NCI-H446 treated with DMSO at 0.1 percent for 48 hours (cell line): ENCODE data around the gene FLNB.
"Not testable (repeated sequence)": the region's sequence is repeated elsewhere in the genome, so short reads cannot be mapped to it uniquely, and the experiment has no call there.

Source experiments
- DNase-seq: peaks from one replicate; lab custom pipeline; 2025; lab: John Stamatoyannopoulos, UW

FLNB gene

DNA sequence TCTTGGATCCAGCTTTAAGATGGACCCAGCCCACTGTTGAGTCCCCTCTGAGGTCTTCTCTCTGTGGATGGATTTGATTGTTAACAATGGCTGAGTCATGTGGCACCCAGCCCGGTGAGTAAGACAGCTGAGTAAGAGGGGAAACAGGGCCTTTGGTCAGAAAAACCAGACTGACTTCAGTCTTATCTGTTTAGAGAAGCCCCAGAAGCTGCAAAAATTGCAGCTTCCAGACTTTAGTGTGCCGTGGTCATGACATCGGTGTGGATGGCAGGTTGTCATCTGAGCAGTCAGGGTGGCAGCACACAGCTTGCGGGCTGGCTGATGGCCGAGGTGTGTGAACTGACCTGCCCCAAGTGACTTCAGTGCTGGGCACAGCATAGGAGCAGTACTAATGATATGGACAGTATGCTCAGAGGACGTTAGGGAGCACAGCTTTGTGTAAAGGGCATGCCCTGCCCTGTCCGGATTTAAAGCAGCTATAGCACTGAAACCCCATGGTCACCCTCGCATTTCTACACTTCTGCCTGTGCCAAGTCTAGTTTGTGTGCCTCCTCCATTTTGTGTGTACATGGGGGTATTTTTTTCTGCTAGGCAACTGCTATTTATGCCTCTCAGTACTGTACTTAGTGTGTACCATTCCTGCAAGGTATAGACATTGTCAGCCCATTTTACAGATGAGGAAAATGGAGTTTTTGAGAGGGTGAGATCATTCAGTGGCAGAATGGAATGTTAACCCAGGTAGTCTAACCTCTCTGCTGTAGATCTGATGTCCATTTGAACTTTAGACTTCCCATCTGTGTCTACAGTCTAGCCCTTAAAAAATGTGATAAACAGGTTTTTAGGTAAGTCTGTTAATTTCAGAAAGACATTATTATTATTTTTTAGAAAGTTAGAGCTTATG is 44.4 kb downstream of the FLNB start:
- no peak for DNase-seq

DNA sequence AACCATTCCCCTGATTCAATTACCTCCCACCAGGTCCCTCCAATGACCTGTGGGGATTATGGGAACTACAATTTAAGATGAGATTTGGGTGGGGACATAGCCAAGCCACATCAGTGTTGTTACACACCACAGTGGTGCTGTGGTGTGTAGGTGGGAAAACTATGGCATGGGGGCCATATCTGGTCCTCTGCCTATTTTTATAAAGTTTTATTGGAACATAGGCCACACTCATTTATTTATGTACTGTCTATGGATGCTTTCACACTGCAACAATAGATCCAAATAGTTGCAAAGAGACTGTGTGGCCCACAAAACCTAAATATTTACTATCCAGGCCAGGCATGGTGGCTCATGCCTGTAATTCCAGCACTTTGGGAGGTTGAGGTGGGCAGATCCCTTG is 46.4 kb downstream of the FLNB start:
- no peak for DNase-seq

DNA sequence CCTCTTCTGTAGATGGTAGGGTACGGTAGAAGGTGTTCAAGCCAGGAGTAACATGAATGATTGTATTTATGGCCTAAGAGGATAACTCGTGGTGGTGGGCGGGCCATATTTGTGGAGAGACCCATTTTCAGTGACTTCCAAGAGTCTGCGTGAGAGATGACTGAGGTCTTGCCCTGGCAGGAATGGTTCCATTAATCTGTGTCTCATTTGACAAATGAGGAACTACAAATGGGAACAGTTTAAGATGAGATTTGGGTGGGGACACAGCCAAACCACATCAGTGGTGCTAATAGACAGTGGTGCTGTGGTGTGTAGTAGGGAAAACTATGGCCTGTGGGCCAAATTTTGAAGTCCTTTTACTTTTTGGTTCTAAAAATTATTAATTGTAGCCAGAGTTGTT is 47.1 kb downstream of the FLNB start:
- DNase-seq: no peak

DNA sequence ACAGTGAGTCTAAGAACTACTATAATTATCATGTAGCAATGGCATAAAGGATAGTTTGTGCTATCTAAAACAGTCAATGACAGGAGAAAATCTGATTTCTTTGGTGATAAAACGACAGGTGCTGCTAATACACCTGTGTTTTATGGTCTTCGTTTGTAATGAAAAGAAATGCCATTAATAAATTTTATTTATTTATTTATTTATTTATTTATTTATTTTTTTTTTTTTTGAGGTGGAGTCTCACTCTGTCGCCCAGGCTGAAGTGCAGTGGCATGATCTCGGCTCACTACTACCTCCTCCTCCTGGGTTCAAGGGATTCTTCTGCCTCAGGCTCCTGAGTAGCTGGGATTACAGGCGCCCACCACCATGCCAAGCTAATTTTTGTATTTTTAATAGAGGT is 47.7 kb downstream of the FLNB start:
- not testable (repeated sequence) for DNase-seq

DNA sequence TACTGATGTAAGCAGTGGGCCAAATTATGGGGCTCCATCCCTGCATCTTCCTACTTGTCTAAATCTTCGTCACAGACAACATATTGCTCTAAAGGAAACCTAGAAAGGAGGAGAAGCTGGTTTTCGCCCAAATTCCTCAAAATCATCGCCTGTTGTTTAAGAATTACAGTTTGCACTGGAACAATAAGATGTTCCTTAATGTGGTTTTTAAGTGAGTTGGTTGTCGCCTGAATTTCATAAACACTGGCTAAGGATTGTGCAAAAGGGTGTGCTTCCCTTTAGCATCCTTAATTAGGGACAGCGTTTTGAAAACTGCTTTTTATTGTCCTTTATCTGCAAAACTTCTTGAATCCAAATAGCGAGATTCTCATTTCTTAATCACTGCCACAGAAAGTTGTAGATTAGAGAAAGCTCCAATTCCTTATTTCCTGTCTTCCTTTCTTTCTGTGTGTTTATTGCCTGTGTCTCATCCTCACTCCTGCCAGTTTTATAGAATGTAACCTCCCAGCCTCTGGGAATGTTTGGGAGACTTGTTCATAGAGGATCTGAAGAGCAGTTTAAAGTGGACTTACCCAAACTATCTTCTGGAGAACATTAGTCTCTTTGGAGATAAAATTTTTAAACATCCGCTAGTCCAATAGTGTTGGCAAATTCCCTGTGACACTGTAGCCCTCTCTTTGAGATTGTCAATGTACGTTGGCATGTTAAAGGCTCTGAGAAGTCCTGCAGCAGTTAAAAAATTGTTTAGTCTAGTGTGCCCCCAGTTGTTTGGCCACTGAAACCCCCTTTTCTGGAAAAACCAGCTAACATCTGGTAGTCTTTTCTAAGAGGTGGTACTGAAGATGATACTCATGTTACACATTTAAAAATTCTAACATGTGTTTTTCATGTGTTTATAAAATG is 50.4 kb downstream of the FLNB start:
- no peak for DNase-seq

DNA sequence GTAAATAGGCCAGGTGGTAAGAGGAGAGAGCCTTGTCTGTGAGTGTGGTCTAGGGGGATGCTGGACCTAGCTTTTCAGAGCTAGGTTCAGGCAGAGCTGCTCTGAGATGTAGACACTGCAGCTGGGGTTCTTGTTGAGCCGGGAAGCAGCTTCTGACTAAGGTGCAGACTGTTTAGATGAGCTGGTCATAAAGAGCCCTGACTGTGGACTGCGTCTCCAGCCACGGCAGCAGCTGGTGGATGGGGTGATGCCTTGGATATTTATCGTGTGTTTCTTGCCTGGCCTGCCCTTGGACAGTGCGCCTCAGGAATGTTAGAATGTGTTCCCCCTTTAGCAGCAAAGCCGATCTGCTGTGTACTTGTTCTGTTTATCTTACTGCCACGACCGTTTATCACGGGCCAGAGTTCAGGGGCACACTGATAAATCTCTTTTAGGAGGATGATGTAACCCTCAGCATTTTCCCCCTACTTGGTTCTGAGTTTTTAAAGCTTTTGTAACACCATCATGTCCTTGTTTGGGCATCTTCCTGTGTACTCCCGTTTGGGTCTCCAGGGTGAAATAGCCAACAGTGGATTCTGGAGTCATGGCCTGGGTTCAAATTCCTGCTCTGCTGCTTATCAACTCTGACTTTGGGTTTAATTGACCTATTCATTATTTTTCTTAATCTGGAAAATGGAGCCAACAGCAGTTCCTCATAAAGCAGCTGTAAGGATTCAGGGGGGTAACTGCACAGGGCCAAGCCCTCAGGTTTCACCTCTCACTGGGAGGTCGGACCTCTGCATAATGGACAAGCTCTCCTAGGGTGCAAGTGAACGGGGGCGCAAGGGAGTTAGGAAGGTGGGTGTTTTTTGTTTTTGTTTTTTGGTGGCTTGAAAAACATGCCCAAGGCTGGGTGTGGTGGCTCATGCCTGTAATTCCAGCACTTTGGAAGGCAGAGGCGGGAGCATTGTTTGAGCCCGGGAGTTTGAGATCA is 51.4 kb downstream of the FLNB start:
- DNase-seq: no peak

DNA sequence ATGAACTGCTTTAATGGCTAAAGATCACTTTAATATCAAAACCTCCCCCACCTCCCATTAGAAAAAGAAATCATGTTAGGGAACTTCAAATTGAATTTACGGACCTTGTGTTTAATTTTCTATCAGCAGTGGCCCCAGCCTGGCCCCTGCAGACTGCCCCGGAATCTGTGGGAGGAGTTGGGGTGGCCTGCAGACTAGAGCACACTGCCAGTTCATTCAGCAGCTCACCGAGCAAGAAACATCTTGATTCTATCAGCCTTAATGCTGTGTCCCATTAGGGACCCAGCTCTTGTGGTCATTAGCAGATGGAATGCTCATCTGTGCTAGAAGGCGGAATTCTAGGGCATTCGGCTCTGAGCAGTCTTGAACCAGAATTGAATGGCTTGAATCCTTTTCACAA is 54.2 kb downstream of the FLNB start:
- DNase-seq: no peak

DNA sequence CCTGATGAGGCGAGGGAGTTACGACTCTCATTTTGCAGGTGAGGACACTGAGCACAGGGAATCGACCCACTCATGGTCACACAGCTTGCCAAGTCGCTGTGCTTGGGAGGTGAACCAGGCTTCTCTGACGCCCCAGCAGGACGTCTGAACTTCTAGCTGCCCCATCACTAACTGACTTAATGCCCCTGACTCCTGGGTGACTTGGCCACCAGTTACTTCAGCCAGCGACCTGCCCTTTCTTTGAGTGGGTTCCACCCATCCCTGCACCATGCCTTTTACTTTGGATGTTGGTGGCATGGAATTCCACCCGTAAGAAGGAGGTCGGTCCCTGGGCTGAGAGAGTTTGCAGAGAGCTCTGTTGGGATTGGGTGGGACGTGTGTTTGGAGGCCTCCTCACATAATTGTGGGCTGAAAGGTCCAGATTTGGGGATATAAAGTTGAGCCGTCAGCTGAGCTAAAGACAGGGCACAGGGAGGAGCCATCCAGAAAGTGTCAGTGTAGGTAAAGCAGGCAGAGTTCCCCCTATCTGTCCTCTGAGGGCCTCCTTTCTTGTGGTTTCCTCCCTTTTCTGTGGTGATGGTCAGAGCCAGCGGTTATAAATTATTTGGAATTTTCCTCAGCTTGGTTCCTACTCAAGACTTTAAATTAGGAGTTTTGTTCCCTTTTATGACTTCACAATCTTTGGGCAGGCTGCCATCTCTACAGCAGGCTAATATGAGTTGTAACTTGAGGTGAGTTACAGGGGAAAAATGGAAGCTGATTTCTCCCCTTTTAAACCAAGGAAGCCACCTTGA is 55.0 kb downstream of the FLNB start:
- no peak for DNase-seq

DNA sequence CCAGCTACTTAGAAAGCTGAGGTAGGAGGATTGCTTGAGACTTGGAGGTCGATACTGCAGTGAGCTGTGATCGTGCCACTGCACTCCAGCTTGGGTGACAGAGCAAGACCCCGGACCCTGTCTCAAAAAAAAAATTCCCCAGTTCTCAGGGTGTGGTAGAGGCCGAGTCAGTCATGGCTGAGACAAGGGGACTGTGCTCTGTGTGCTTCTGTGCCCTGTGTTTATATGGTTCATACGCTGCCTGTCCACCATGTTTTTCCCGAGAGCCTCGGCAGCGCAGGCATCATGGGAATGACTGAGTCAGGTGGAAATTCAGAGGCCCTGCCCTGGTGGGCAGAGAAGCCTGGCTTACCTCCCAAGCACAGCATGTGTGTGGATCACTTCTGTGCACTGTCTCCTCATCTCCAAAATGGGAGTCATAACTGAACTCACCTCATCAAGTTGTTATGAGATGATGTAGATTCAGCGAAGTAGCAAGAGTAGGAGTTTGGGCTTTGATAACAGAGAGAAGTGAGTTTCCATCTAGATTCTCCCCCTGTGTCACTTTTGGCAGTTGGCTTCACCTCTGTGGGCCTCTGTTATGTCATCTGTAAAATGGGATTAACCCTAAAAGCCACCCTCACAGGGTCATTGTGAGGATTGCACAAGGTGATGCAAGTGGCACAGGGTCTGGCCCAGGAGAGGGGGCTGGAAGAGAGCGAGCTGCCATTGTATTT is 56.9 kb downstream of the FLNB start:
- DNase-seq: no peak

DNA sequence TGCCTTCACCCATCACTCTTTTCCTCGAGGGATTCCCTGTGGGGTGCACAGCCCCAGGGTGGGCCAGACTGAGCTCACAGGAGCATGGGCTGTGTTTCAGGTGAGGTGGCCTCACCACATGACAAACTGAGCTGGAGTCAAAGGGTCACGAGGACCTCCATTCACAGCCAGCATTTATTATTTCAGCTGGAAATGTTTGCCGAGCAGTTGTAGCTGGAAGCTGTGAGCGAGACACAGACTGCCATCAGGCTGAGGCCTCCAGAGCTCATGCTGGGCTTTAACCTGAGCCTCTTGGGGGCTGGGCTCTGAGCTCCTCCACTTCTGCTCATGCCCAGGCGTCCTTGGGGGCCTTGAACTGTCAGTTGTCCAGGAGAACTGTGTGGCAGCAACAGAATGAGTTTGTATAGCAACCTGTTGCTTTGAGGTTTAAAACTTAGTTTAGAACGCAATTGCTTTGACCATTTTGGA is 57.5 kb downstream of the FLNB start:
- no peak for DNase-seq

DNA sequence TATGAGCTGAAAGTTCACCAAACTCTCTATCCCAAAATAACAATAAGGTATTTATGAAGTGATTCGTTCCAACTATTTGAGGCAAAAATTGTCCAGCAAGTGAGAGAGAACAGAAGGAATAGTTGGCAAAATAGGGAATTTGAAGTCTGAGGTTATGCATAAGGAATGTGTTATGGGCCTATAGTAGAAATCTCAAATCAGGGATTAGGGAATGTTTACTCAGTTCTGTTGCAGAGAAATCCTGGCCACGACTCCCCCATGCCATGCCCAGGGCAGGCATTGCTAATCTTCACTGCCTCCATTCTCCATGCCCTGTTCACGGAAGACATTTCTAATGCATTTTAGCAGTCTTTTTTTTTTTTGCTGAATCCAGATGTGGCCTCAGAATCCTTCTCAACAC is 58.6 kb downstream of the FLNB start:
- DNase-seq: no peak

DNA sequence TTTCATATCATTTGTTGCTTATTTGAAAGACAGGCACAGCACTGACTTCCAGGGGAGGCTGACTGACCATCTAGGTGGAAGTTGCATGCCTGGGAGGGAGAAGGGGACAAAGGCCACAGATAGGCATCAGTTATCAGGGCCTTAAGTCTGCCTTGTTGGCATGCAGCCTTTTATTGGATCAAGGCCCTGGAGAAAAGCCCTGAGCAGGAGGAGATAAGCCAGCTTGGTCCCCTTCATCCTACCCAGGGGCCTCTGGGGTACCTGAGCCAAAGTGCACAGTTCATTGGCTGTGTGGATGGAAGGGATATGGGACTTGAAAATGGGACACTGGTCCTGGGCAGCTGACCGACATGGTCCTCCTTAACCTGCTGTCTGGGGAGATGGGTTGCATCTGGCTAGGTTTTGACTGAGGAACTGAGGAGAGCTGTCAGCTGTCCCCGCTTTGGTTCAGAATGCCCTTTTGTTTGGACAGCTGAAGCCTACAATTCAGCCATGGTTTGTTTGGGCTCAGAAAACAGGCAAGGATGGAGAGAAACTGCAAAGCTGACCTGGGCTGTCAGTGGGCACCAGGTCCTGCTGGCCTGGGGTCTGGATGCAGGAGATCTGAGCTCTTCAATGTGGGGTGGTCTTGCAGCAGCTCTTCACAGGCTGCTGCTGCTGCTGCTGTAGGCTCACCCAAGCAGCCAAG is 60.0 kb downstream of the FLNB start:
- no peak for DNase-seq

DNA sequence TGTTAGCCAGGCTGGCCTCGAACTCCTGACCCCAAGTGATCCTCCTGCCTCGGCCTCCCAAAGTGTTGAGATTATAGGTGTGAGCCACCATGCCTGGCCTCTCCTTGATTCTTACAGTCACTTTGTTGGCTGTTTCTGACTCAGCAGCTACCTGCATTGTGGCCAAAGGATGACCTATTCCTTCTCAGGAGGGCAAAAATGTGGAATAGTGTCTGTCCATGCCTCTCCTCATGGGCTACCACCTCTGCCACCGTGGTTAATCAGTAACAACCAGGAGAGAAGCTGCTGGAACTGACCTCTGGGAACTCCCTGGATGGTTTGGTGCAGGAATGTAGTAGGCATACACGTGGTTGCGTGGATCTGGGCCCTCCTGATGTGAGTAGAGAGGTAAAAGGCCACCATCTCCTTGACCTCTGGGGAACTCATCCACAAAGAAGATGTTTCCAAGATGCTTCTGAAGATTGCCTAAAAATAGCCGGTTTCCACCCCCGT is 63.3 kb downstream of the FLNB start:
- no peak for DNase-seq

DNA sequence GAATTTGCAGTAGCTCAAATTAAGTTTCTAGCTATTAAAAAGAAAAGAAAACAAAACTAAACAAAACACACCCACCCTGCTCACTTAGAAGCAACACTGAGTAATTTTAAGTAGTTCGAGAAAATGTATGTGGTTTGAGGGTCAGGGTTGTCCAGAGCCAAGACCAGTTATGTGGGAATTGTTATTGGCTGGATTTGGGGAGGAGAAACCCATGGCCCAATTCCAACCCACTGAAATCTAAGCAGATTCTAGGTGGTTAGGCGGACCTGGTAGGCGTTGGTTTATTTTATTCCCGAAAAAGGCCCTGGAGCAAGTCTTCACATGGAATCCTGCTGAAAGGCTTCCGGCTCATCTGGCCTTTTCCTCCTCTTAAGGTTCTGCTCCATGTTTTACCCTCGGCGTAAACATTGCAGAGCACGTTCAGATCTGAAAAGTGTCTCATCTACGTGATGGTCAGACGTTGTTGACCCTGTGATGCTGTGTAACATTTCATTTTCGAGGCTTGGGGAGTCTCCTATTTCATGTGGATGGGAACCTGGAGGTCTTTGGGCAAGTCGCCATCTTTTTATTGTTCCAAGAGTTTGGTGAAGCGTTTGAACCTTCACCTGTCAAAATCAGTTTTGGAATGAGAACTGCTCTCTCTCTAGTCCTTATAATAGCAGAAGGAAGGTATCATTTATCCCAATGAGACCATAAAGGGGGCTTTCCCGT is 64.0 kb downstream of the FLNB start:
- no peak for DNase-seq

DNA sequence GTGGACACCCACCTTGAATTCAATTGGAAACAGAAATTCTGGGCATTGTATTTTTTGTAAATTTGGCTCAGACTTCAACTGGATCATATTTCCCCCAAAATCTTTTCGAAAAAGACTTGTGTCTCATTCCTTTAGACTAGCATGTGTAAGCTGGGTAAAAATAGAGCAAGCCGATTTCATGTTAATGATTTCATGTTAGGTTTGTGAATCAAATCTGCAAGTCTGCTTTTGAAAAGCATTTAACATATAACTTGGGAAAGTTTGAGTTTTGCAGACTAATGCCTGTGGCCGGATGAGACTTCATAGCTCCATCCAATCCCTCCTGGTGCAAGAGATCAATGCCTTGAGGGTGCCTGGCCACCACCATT is 64.5 kb downstream of the FLNB start:
- no peak for DNase-seq

DNA sequence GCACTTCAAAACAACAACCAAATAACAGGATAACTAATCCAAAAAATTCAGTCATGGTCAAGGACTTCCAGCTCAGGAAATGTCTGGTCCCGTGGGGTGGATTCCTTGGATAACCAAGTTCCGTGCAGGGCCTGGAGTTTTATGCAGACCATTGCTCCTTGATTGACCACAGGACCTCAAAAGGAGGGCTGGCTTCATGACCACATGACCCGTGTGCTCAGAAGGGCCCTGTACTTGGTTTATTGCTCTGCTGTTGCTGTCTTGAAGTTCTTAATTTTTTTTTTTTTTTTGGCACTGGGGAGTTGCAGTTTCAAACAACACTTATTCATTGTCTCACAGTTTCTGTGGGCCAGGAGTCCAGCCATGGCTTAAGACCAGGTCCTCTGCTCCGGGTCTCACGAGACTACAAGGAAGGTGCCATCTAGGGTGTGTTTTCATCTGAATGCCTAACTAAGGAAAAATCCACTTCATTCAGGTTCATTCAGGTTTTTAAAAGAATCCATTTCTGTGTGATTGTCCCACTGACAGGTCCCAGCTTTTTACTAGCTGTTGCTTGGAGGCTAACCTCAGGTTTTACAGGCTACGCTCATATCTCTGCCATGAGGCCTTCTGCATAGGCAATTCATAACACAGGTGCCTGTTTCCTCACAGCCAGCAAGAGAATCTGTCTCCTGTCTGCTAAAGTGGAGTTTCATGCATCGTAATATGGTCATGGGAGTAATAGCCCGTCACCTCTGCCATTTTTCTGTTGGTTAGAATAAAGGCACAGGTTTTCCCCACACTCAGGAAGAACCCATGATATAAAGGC is 65.3 kb downstream of the FLNB start:
- DNase-seq: no peak

DNA sequence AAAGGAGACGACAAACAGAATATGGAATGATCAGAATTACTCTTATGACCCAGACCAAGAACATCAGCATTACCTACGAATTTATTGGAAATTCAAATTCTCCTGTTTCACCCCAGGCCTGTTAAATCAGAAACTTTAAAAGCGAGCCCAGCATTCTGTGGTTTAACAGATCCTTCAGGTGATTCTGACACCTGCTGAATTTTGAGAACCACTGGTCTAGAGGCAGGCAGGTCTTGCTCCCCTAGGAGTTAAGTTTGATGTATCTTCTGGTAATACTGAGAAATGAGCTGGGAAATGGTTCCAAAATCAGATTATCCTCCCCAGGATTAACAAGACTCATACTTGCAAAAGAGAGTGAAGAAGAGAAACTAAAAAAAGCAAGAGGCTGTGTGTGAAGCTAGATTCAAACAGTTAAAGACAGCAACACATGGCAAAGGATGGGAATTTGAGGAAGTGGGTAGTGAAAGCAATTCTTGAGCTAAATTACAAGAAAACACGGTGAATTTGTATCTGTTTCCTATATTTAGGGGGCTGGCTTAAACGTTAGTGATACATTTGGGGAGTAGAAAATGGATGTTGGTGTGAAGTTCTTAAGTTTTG is 66.0 kb downstream of the FLNB start:
- no peak for DNase-seq

DNA sequence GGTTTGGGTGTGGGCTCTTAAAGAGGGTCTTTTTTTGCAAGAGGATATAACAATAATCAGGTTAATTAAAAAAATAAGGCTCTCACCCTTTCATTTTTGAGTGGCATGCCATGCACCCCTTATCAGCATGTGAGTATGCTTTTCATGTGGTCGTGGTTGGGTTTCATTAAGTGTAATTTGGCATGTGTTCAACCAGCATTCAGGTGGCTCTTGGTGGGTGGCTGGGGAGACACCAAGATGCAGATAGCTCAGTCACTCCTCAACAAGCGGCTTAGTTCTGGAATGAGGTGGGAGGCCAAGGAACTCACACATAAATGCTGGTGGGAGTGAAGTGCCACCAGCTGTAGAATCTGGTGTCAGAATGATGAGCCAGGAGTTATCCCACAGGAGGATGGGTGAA is 66.8 kb downstream of the FLNB start:
- no peak for DNase-seq
